Osteoblast (primary cell): ENCODE results near the gene PPP1R14B. TPM values are rescaled to one million over a fixed set of nuclear protein-coding genes. Genes with fewer than 3 reads are reported as not detected.

ENCODE experiments used
- DNase-seq: peaks from one replicate; pipeline ENCODE4 v3.0.0; 2011; ENCODE audit warnings: low spot score, mixed read lengths; ENCODE audit not compliant: insufficient read length; ENCODE audit errors: missing footprints
- H2AFZ ChIP-seq: 2 replicates; pipeline ENCODE4 v1.6.0; 2011; ENCODE audit warnings: mild to moderate bottlenecking, low read length
- H3K27ac ChIP-seq: 2 replicates; pipeline ENCODE4 v1.5.1; 2011; ENCODE audit warnings: mild to moderate bottlenecking, low read depth, low read length, moderate library complexity
- H3K27me3 ChIP-seq: 2 replicates; pipeline ENCODE4 v1.6.0; 2012; ENCODE audit warnings: mild to moderate bottlenecking, control low read depth, inconsistent platforms, low read length, moderate library complexity; ENCODE audit not compliant: insufficient read depth
- H3K36me3 ChIP-seq: 2 replicates; pipeline ENCODE4 v1.5.1; 2011; ENCODE audit warnings: mild to moderate bottlenecking, low read length, control low read depth, moderate library complexity; ENCODE audit not compliant: insufficient read depth
- H3K4me1 ChIP-seq: 2 replicates; pipeline ENCODE4 v1.5.1; 2011; ENCODE audit warnings: mild to moderate bottlenecking, low read length, control low read depth, moderate library complexity; ENCODE audit not compliant: insufficient read depth
- H3K4me2 ChIP-seq: 2 replicates; pipeline ENCODE4 v1.6.0; 2011; ENCODE audit warnings: mild to moderate bottlenecking, low read length; ENCODE audit not compliant: insufficient read depth
- H3K4me3 ChIP-seq: fragments of 200-600 bp; sonication (generic); 3 replicates; pipeline ENCODE4 v1.5.1; 2012; ENCODE audit warnings: mild to moderate bottlenecking, low read length, inconsistent platforms; ENCODE audit not compliant: insufficient read depth
- H3K79me2 ChIP-seq: 2 replicates; pipeline ENCODE4 v1.6.0; 2012; ENCODE audit warnings: mild to moderate bottlenecking, low read length, control low read depth, inconsistent platforms; ENCODE audit not compliant: insufficient read depth
- H3K9me3 ChIP-seq: 2 replicates; pipeline ENCODE4 v1.5.1; 2011; ENCODE audit warnings: low read depth, low read length, control low read depth
- H4K20me1 ChIP-seq: 2 replicates; pipeline ENCODE4 v1.6.0; 2012; ENCODE audit warnings: mild to moderate bottlenecking, low read length, control low read depth; ENCODE audit not compliant: insufficient read depth
- CTCF ChIP-seq: IDR thresholded peaks from 2 replicates; pipeline ENCODE4 v1.5.1; 2011; ENCODE audit warnings: mild to moderate bottlenecking, low read depth, low read length, moderate library complexity; ENCODE audit errors: extremely low read depth
- total RNA-seq: library from RNA; depleted of rRNA; stranded (reverse); fragments of >200 nt; gene quantifications from 2 replicates; pipeline ENCODE4 v1.2.3, GENCODE V29; 2012

Gene PPP1R14B
- total RNA-seq, 1 donor, result 136 TPM

- peaks cover 4% of the 10 kb centered on the region for H4K20me1 ChIP-seq
- DNase-seq, result peak; percentile 95
- H3K36me3 ChIP-seq, result peaks cover 8% of the 10 kb centered on the region
- no peaks in the 10 kb centered on the region for H3K27me3 ChIP-seq
- peak overlapping the region; percentile 89 for H3K4me2 ChIP-seq
- H3K79me2 ChIP-seq, result peaks cover 37% of the 10 kb centered on the region
- peak overlapping the region; percentile 89 for H2AFZ ChIP-seq
- peaks cover 12% of the 10 kb centered on the region for H3K4me1 ChIP-seq
- no peaks in the 10 kb centered on the region for H3K9me3 ChIP-seq
- peak overlapping the region; percentile 91 for H3K4me3 ChIP-seq
- H3K27ac ChIP-seq, result no peak overlapping the region
- no peak for TF ChIP-seq CTCF
Observed at GRCh38 chr11:64250415-64251015, 3.8 kb upstream of the PPP1R14B start.

GRCh38 chr11:64249563-64250414 is 3.0 kb upstream of the PPP1R14B start:
- TF ChIP-seq CTCF, result no peak
- Histone ChIP-seq H3K4me1 (peaks cover 19% of the 10 kb centered on the region), H4K20me1 (peaks cover 5% of the 10 kb centered on the region), H3K4me2 (no peak overlapping the region), H3K4me3 (no peak overlapping the region), H2AFZ (no peak overlapping the region), H3K79me2 (peaks cover 44% of the 10 kb centered on the region), H3K36me3 (peaks cover 7% of the 10 kb centered on the region), H3K9me3 (no peaks in the 10 kb centered on the region), H3K27me3 (no peaks in the 10 kb centered on the region), H3K27ac (no peak overlapping the region)
- DNase-seq, result no peak

- H3K36me3 ChIP-seq, result peaks cover 3% of the 10 kb centered on the region
- no peak for DNase-seq
- no peaks in the 10 kb centered on the region for H3K9me3 ChIP-seq
- no peak overlapping the region for H3K4me2 ChIP-seq
- no peak overlapping the region for H2AFZ ChIP-seq
- peaks cover 20% of the 10 kb centered on the region for H3K4me1 ChIP-seq
- no peak overlapping the region for H3K27ac ChIP-seq
- peaks cover 5% of the 10 kb centered on the region for H4K20me1 ChIP-seq
- H3K27me3 ChIP-seq, result no peaks in the 10 kb centered on the region
- peaks cover 43% of the 10 kb centered on the region for H3K79me2 ChIP-seq
- H3K4me3 ChIP-seq, result no peak overlapping the region
- no peak for TF ChIP-seq CTCF
Observed at GRCh38 chr11:64249038-64249437, 2.3 kb upstream of the PPP1R14B start.

GRCh38 chr11:64248578-64248977 is 1.8 kb upstream of the PPP1R14B start:
- Histone ChIP-seq H3K4me2 (no peak overlapping the region), H3K36me3 (peaks cover 8% of the 10 kb centered on the region), H3K4me3 (no peak overlapping the region), H3K27me3 (no peaks in the 10 kb centered on the region), H3K79me2 (peaks cover 42% of the 10 kb centered on the region), H3K4me1 (peaks cover 22% of the 10 kb centered on the region), H3K27ac (no peak overlapping the region), H4K20me1 (peaks cover 5% of the 10 kb centered on the region), H3K9me3 (no peaks in the 10 kb centered on the region), H2AFZ (no peak overlapping the region)
- TF ChIP-seq CTCF, result no peak
- DNase-seq, result no peak
